NCI-H1436 (cell line): Measurements from ENCODE around the gene SULT1B1.

Experiments used
- DNase-seq: peaks from one replicate; lab custom pipeline; 2025; lab: John Stamatoyannopoulos, UW

SULT1B1 gene

GRCh38 chr4:69749771-69750170, 10.6 kb downstream of the SULT1B1 start:
- no peak for DNase-seq

- no peak for DNase-seq
Measured at GRCh38 chr4:69748173-69748572, 12.2 kb downstream of the SULT1B1 start.

- no peak for DNase-seq
Measured at GRCh38 chr4:69744157-69744478, 16.3 kb downstream of the SULT1B1 start.

DNA sequence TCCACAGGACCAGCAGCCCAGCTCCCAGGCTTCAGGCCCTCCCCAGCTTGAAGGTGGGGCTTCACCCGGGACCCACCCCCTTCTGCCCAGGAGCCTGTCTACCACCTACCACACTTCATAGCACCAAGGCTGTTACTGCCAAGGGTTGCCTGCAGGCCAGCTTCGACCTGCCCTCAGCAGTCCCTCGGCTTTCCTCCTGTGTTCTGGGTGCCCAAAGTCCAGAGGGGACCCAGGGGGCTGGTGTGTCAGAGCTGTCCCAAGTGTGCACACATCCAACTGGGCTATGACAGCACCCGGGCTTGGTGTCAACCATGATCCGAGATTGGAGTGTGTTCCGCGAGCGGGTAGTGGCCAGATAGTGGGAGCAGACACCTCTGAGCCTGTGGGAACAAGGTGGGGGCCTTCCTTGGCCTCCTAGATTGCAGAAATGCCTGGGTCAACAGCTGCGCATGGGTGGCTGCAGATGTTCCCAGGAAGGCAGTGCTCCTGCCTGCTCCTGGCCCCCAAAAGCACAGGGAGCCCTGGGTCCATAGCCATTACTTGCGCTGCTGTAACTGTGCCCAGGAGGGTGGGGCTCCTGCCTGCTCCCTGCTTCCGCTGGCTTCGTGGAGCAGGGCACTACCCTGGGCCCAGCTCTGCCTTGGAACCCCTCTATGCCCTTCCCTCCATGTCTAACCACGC, 16.8 kb downstream of the SULT1B1 start:
- no peak for DNase-seq

GRCh38 chr4:69742596-69742995, 17.8 kb downstream of the SULT1B1 start:
- no peak for DNase-seq

- no peak for DNase-seq
Measured at GRCh38 chr4:69738872-69739271, 21.5 kb downstream of the SULT1B1 start.

DNA sequence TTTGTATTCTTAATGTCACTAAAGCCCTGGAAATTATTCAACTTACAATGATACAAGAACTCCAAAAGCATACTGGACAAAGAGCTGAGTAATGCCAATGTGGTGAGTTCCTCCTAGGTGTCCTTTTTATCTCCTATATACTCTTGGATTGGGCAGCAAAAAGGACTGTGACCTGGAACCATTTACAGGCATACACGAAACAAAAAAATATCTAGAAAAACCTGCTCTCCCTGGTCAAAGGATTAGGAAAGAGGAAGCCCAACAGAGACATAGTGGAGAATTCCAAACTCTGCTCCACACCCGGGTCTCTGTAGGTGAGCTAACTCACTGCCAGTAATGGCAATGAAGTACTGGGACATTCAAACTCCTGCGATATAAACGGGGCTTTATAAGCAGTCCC, 25.3 kb downstream of the SULT1B1 start:
- DNase-seq: no peak

DNA sequence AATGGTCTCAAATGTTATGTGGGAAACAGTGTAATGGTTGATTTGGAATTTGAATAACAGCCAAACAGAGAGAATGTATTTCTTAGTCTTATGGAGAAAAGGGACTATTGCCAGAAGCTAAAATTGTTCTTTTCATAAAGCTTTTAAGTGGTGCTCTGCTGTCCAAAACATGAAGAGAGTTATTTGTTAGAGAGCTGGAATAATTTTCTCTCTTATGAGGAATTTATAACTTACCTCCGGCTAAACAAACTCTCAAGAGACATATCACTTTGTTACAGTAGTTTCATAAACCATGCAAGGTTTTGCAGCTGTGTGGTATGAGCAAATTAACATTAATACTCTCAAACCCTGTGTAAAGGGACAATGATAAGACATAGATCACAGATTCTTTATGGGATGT, 28.6 kb downstream of the SULT1B1 start:
- DNase-seq: no peak

- DNase-seq: no peak
Measured at GRCh38 chr4:69731241-69731640, 29.2 kb downstream of the SULT1B1 start.

- DNase-seq: no peak
Measured at GRCh38 chr4:69730002-69730401, 30.4 kb downstream of the SULT1B1 start.

GRCh38 chr4:69727926-69728325, 32.5 kb downstream of the SULT1B1 start:
- no peak for DNase-seq

- no peak for DNase-seq
Measured at GRCh38 chr4:69727426-69727825, 33.0 kb downstream of the SULT1B1 start.

- no peak for DNase-seq
Measured at GRCh38 chr4:69726971-69727370, 33.4 kb downstream of the SULT1B1 start.

DNA sequence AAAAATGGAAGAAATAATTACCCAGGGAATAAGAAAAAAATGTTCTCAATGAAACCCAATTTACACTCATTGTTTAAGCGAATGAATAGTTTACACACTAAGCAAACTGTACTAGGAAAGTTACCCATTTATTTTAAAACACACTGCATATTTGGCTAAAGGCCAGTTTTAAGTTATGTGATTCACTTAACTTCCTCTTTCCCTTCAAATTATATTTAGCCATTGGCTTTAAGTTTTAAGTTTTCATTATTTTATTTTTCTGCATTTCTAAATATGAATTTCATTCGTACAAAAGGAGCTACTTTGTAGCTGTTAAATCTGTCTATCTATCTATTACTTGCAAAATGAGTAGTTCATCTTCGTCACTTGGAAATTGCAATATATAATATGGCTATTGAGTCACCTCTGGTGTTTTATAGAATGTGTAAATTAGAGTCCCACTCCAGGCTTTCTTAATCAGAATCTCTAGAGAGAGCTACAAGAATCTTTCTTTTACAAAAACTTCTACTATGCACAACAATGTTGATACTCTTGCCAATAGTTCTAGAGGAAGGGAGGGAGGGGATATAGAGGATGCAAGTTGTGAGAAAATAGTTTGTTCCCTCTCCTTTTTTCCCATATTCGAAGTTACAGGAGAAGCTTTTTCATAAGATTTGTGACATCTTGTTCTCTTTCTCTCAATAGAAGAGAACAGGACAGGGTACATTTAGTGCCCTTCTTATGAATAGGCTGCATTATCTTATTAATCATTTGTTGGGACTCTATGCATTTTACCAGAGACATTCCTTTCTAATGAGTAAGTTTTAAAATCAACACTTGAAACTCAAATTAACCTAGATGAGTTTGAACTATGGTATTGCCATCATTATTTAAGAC, 41.8 kb downstream of the SULT1B1 start:
- no peak for DNase-seq

DNA sequence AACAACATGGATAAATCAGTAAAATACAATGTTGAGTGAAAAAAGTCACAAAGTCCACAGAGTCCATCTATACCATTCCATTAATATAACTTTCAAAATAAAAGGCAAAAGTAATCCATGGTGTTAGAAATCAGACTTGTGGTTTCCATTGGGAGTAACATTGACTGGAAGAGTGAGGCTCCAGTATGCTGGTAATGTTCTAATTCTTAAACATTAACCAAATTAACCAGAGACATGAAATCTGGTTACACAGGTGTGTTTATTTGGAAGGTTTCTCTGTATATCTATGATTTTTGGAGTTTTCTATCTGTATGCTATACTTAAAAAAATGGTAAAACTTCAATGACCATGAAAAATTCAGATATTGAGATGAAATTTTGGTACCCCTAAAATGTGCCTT, 42.6 kb downstream of the SULT1B1 start:
- no peak for DNase-seq

GRCh38 chr4:69716654-69717053, 43.8 kb downstream of the SULT1B1 start:
- DNase-seq: no peak

DNA sequence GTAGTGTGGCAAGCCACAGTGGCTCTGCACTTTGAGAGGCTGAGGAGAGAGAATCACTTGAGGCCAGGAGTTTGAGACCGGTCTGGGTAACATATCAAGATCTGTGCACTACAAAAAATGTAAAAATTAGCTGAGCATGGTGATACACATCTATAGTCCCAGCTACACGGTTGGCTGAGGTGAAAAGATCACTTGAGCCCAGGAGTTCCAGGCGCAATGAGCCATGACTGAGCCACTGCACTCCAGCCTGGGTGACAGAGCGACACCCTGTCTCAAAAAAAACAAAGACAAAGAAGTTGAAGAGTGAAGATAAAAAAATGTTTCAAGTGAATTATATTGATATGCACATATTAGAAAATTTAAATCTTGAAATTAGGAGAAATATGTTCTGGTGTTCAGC, 46.3 kb downstream of the SULT1B1 start:
- DNase-seq: no peak

- no peak for DNase-seq
Measured at GRCh38 chr4:69713593-69713992, 46.8 kb downstream of the SULT1B1 start.

DNA sequence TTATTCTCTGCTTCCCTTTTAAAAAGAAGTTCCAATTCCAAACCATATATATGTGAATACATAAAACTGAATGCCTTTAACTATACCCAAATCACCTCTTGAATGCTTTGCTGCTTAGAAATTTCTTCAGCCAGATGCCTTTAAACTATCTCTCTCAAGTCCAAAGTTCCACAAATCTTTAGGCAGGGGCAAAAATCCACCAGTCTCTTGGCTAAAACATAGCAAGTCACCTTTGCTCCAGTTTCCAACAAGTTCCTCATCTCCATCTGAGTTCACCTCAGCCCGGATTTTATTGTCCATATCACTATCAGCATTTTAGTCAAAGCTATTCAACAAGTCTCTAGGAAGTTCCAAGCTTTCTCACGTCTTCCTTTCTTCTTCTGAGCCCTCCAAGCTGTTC, 49.8 kb downstream of the SULT1B1 start:
- DNase-seq: no peak

DNA sequence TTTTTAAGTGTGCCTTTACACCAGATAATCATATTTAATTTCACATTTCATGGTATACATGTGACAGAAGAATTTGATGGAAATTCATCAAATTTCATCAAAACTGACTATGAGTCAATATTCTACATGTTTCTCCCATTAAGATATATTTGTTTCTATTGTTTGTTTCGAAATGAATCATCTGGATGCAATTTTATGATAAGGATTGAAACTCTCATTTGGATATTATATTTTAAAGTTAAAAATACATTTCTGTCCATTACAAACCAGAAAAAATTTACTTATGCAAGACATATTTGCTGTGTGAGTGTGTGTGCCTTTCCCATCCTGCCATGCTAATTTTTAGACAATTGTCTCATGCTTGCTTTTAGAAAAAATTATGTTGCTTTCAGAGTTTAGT, 52.2 kb downstream of the SULT1B1 start:
- no peak for DNase-seq

- DNase-seq: no peak
Measured at GRCh38 chr4:69707807-69708206, 52.6 kb downstream of the SULT1B1 start.

GRCh38 chr4:69702201-69702600, 58.2 kb downstream of the SULT1B1 start:
- DNase-seq: no peak

- no peak for DNase-seq
Measured at GRCh38 chr4:69701696-69702095, 58.7 kb downstream of the SULT1B1 start.
